HG03175 (cell line): ENCODE measurements around the gene ESRRG.

Experiments used
- ATAC-seq: cut with Tn5 transposase; IDR thresholded peaks from one replicate; pipeline ENCODE4 v1.9.1; 2021; ENCODE audit warnings: mild to moderate bottlenecking, moderate library complexity; ENCODE audit not compliant: unreplicated experiment

Gene ESRRG

GRCh38 chr1:216523043-216523442, 200.2 kb downstream of the ESRRG start:
- ATAC-seq: no peak

- ATAC-seq: no peak
Observed at GRCh38 chr1:216521477-216521876, 201.8 kb downstream of the ESRRG start.

- ATAC-seq: no peak
Observed at GRCh38 chr1:216518844-216519627, 204.2 kb downstream of the ESRRG start.

- ATAC-seq: no peak
Observed at GRCh38 chr1:216502528-216503162, 220.6 kb downstream of the ESRRG start.

- ATAC-seq: no peak
Observed at GRCh38 chr1:216500273-216500967, 222.8 kb downstream of the ESRRG start.

GRCh38 chr1:216499581-216500272, 223.5 kb downstream of the ESRRG start:
- ATAC-seq: no peak

- ATAC-seq: no peak
Observed at GRCh38 chr1:216498277-216498676, 225.0 kb downstream of the ESRRG start.

GRCh38 chr1:216485042-216485441, 238.2 kb downstream of the ESRRG start:
- no peak for ATAC-seq

- ATAC-seq: no peak
Observed at GRCh38 chr1:216483672-216484401, 239.4 kb downstream of the ESRRG start.

GRCh38 chr1:216482620-216483019, 240.6 kb downstream of the ESRRG start:
- ATAC-seq: no peak

GRCh38 chr1:216478238-216478637, 245.0 kb downstream of the ESRRG start:
- no peak for ATAC-seq

- no peak for ATAC-seq
Observed at GRCh38 chr1:216476341-216476740, 246.9 kb downstream of the ESRRG start.

GRCh38 chr1:216475659-216476276, 247.5 kb downstream of the ESRRG start:
- no peak for ATAC-seq

- no peak for ATAC-seq
Observed at GRCh38 chr1:216466162-216466801, 256.9 kb downstream of the ESRRG start.

GRCh38 chr1:216464489-216464888, 258.7 kb downstream of the ESRRG start:
- ATAC-seq: no peak

- no peak for ATAC-seq
Observed at GRCh38 chr1:216462066-216462775, 261.0 kb downstream of the ESRRG start.

- ATAC-seq: no peak
Observed at GRCh38 chr1:216461466-216461865, 261.8 kb downstream of the ESRRG start.

GRCh38 chr1:216459651-216460207, 263.5 kb downstream of the ESRRG start:
- ATAC-seq: no peak

GRCh38 chr1:216458812-216459211, 264.4 kb downstream of the ESRRG start:
- ATAC-seq: no peak
